M059J (cell line): Measurements from ENCODE around the gene MYD88. TPM values are rescaled to one million over a fixed set of nuclear protein-coding genes. Genes with fewer than 3 reads are reported as not detected.

Experiments
- DNase-seq: peaks from one replicate; pipeline ENCODE4 v3.0.0-alpha.2; 2012; ENCODE audit warnings: low read depth
- total RNA-seq: library from RNA; depleted of rRNA; stranded (reverse); fragments of >200 nt; shearing (Covaris generic); gene quantifications from 2 replicates; pipeline ENCODE4 v1.2.3, GENCODE V29; 2014

MYD88 gene
- total RNA-seq, 1 experiment from 2014 or later = 14.1 TPM

DNA sequence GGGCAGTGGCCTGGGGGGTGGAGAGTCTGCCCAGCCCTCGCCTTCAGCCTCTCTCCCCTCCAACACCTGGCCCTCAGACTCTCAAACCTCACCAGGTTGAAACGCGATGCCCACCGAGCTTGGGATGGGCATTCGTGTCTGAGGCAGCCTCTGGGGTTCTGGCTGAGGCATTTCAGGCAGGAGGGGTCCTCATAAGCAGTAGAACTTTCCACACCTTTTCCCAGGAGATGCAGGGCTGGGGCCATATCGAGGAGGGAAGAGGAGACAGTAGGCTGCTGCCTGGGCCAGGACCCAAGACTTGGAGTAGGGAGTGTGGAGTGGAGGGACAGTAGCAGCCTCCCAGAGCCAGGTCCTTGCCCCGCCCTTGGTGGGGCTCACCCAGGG lies 26.1 kb upstream of the MYD88 start:
- no peak for DNase-seq

- DNase-seq = no peak
Observed at GRCh38 chr3:38114052-38114874, 24.2 kb upstream of the MYD88 start.

- DNase-seq = no peak
Observed at GRCh38 chr3:38114875-38115644, 23.4 kb upstream of the MYD88 start.

DNA sequence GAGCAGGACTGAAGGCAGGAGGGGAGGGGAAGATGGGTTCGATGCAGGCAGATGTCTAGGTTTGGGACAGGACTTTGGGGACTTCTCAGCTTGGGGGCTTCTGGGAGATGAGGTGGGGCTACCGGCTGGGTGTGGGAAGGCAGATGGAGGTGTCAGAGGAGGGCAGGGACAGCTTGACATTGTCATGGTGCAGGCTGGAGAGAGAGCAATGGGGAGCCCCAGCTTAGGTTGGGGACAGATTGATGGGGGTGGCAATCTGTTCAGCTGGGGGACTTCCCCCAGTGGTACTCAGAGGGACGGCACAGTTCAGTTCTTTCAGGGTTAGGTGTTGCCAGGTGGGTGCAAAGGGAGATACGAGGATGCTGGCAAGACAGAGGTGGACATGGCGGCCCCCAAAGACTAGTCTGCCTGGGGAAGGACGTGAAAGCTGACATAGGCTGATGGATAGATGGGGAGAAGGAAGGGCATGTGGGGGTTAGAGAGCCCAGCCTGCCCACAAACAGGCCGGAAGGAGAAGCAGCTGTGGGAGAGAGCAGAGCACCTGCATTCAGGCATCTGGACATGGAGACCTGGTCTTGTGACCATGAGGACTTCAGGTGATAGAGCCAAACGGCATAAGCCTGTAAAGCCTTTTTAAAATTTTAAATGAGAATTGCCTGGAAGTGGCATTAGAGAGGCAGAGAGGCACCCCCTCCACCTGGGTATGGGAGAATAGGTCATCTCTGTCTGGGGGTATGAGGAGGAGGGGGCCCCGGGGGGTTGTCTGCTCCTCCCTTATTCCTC lies 22.6 kb upstream of the MYD88 start:
- DNase-seq = no peak

DNA sequence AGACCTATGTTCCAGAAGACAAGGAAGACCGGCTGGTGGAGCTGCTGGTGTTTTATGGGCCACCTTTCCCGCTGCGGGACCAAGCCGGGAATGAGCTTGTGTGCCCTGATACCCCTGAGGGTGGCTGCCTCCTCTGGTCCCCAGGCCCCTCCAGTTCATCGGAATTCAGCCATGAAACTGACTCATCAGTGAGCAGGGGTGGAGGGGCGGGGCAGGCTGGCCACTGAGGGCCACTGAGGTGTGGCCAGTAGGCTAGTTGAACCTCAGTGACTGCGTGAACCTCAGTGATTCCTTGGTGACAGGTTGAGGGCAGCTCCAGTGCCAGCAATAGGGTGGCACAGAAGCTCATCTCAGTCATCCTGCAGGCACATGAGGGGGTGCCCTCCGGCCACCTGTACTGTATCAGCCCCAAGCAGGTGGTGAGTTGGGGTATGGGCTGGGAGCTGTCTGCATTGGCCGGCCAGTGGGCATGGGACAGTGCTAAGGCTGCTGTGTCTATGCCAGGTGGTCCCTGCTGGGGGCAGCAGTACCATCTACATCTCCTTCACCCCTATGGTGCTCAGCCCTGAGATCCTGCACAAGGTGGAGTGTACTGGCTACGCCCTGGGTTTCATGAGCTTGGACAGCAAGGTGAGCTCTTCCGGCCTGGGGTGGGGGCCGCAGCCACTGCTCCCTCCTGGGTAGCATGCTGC lies 21.8 kb upstream of the MYD88 start:
- DNase-seq = peak; percentile 10

- peak; percentile 46 for DNase-seq
Observed at GRCh38 chr3:38117163-38117716, 21.2 kb upstream of the MYD88 start.

- peak; percentile 42 for DNase-seq
Observed at GRCh38 chr3:38117748-38118420, 20.6 kb upstream of the MYD88 start.

DNA sequence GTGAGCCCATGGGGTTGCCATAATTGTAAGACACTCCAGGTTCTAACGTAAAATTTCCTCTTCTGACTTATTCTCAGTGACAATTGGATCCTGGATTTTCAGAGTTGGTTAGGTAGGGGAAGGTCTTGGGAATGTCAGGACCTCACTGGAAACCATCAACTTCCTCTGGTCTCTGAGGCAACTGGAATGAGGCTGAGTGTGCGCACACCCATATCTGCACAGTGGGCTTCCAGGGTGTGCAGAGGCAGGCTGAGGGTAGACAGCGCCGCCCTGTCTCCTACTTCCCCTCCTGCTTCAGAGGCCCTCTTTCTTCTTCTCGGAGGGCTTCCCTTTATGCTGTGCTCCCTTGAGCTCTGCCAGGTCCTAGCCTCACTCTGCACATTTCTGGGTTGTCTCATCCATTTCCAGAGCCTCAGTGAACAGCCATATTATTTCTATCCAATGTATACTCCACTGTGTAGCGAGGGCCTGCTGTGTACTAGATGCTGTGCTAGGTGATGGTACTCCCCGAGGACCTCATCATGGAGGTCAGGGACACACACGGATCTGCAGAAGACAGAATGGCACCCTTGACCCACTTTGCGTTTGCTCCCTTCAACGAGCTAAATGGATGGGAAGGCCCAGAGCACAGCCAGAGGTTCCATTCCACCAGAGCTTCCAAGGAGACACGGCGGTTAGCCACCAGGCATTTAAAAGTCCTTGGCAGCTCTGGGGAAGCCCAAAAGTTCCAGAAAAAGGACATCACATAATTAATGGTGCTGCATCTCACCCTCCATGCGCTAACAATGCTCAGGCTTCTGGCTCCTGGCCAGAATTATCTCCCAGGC lies 19.8 kb upstream of the MYD88 start:
- no peak for DNase-seq

- DNase-seq = no peak
Observed at GRCh38 chr3:38119248-38119544, 19.3 kb upstream of the MYD88 start.

DNA sequence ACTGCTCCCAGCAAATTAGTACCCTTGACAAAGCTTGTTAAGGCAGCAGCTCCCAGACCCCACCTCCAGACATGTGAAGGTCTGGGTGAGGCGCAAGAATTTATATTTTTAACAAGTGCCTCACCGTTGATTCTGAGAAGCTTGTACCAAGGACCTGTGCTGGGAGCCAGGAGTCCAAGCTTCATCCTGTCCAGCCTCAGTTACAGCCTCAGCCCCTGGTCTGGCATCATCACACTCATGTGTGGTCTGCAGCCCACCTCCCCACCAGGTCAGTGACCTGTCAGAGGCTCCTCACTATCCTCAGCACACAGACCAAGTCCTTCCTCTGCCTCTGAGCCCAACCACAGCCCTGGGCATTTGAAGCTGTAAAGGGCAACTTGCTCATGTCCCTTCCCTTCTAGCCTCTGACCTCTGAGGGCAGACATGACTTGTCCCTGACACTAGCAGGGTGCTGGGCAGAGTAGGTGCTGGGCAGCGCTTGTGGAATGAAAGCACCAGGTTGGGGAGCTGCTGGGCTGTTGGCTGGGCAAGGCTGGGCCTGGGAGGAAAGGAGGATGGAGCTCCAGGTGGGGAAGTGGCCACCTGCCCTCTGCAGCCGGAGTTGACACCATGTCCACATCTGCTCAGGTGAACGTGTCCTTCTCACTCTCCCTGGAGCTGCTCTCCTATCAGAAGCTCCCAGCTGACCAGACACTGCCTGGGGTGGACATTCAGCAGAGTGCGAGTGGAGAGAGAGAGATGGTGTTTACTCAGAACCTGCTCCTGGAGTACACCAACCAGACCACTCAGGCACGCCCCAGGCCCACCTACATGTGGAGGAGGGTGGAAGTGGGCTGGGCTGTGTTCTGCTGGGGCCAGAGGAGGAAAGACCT lies 18.4 kb upstream of the MYD88 start:
- no peak for DNase-seq

- DNase-seq = no peak
Observed at GRCh38 chr3:38120693-38121450, 17.6 kb upstream of the MYD88 start.

GRCh38 chr3:38121451-38121831 lies 17.0 kb upstream of the MYD88 start:
- DNase-seq = no peak

- no peak for DNase-seq
Observed at GRCh38 chr3:38121832-38122461, 16.5 kb upstream of the MYD88 start.

GRCh38 chr3:38122712-38123290 lies 15.7 kb upstream of the MYD88 start:
- DNase-seq = no peak

- DNase-seq = no peak
Observed at GRCh38 chr3:38124324-38125122, 13.9 kb upstream of the MYD88 start.

- DNase-seq = no peak
Observed at GRCh38 chr3:38125305-38126120, 12.9 kb upstream of the MYD88 start.
